HepG2 (cell line): ENCODE results near the gene CACNA1C. TPM values are rescaled to one million over a fixed set of nuclear protein-coding genes. Genes with fewer than 3 reads are reported as not detected.

ENCODE experiments used
- ATAC-seq: fragments of 200-7000 bp; cut with Tn5 transposase; 3 replicates; pipeline ENCODE4 v1.9.1; 2020; ENCODE audit warnings: mild to moderate bottlenecking, moderate library complexity
- BruUV-seq: library from RNA; stranded (reverse); fragments of 400-500 nt; replicated peaks from 2 replicates; lab custom pipeline; 2021; lab: Mats Ljungman, UMichigan
- CTCF ChIA-PET: fragments of 300-600 bp; formaldehyde crosslinking; extraction: SDS; loops from one replicate; lab custom pipeline; 2021; ENCODE audit warnings: low total read pairs, inconsistent platforms, low intra/inter-chr PET ratio; lab: Yijun Ruan, JAX
- POLR2A ChIA-PET: fragments of 350-600 bp; sonication (Branson Sonifier 250); formaldehyde crosslinking; loops from one replicate; lab custom pipeline; 2020; ENCODE audit warnings: antibody characterized with exemption, inconsistent platforms; lab: Yijun Ruan, JAX
- DNase-seq: peaks from one replicate; pipeline ENCODE4 v3.0.0-alpha.2; 2015; ENCODE audit warnings: low spot score
- FAIRE-seq: peaks from 3 replicates; lab custom pipeline; 2011; peaks lifted over from hg19 to GRCh38; lab: Jason Lieb, UNC
- H2AFZ ChIP-seq: one replicate; pipeline ENCODE4 v1.6.1; 2011; ENCODE audit warnings: low read length, inconsistent platforms
- H3K27ac ChIP-seq: fragments of 300-600 bp; 3 replicates; pipeline ENCODE4 v1.8.0; 2011; ENCODE audit warnings: mixed run types, mild to moderate bottlenecking, mixed read lengths, low read length, inconsistent platforms; ENCODE audit not compliant: insufficient read depth; ENCODE audit errors: extremely low read length
- H3K27me3 ChIP-seq, 2 experiments: fragments of 200-600 bp in 1 of 2; 2 replicates in 1 of 2; 3 replicates in 1 of 2; pipeline versions ENCODE4 v1.6.0 to v1.8.0; 2011; ENCODE audit warnings: low read length in 2 of 2, mild to moderate bottlenecking in 2 of 2, moderate library complexity in 2 of 2, inconsistent platforms in 1 of 2; ENCODE audit not compliant: insufficient read depth in 2 of 2, control insufficient read depth in 1 of 2
- H3K36me3 ChIP-seq, 2 experiments: fragments of 200-600 bp in 1 of 2; replicated peaks in 1 of 2; 2 replicates in 1 of 2; 3 replicates in 1 of 2; pipeline versions ENCODE4 v1.5.1 to v1.8.0; 2011; ENCODE audit warnings: low read length in 2 of 2, inconsistent platforms in 1 of 2; ENCODE audit not compliant: insufficient read depth in 2 of 2, control insufficient read depth in 1 of 2
- H3K4me1 ChIP-seq: 2 replicates; pipeline ENCODE4 v1.5.1; 2012; ENCODE audit warnings: low read length, inconsistent platforms; ENCODE audit not compliant: insufficient read depth
- H3K4me2 ChIP-seq: 2 replicates; pipeline ENCODE4 v1.6.0; 2011; ENCODE audit warnings: low read depth, low read length, inconsistent platforms
- H3K4me3 ChIP-seq, 3 experiments: fragments of 200-600 bp in 1 of 3; sonication (generic), shearing (Covaris generic) in 1 of 3; replicated peaks in 1 of 3; 2 replicates each; pipeline ENCODE4 v1.5.1; 2011 to 2016; ENCODE audit warnings: low read length in 3 of 3, inconsistent platforms in 2 of 3, low read depth in 2 of 3, mild to moderate bottlenecking in 2 of 3, control low read depth in 1 of 3, mixed read lengths in 1 of 3; ENCODE audit not compliant: insufficient read depth in 1 of 3
- H3K79me2 ChIP-seq: one replicate; pipeline ENCODE4 v1.6.1; 2011; ENCODE audit warnings: low read length, inconsistent platforms; ENCODE audit not compliant: insufficient read depth
- H3K9ac ChIP-seq: 2 replicates; pipeline ENCODE4 v1.6.0; 2011; ENCODE audit warnings: mild to moderate bottlenecking, low read depth, low read length, inconsistent platforms; ENCODE audit not compliant: insufficient read depth
- H3K9me3 ChIP-seq: 2 replicates; pipeline ENCODE4 v1.5.1; 2012; ENCODE audit warnings: mild to moderate bottlenecking, low read length
- H4K20me1 ChIP-seq: 2 replicates; pipeline ENCODE4 v1.6.0; 2011; ENCODE audit warnings: inconsistent platforms, mild to moderate bottlenecking, low read length, moderate library complexity; ENCODE audit not compliant: insufficient read depth
- ATRX ChIP-seq: sonication (generic); formaldehyde crosslinking; IDR thresholded peaks from 2 replicates; pipeline ENCODE4 v1.4.0; 2020; ENCODE audit warnings: missing genetic modification reagents, borderline replicate concordance
- CCAR2 ChIP-seq: fragments of 200-400 bp; formaldehyde crosslinking; optimal IDR thresholded peaks from 2 replicates; pipeline ENCODE3; 2018; ENCODE audit warnings: low read depth, mild to moderate bottlenecking, low read length, moderate library complexity
- GATAD1 ChIP-seq: IDR thresholded peaks from 2 replicates; pipeline ENCODE4 v1.6.1; 2016; ENCODE audit warnings: missing genetic modification reagents, missing compliant biosample characterization
- JDP2 ChIP-seq: sonication (generic); formaldehyde crosslinking; IDR thresholded peaks from 2 replicates; pipeline ENCODE4 v1.8.1; 2022; ENCODE audit warnings: missing genetic modification reagents, borderline replicate concordance
- MIXL1 ChIP-seq: IDR thresholded peaks from 2 replicates; pipeline ENCODE4 v1.6.1; 2016
- PRPF4 ChIP-seq: fragments of 200-400 bp; formaldehyde crosslinking; IDR thresholded peaks from 2 replicates; pipeline ENCODE4 v1.6.1; 2016; ENCODE audit warnings: low read length, low read depth; ENCODE audit not compliant: poor library complexity, severe bottlenecking
- RARG ChIP-seq: sonication (generic); formaldehyde crosslinking; IDR thresholded peaks from 2 replicates; pipeline ENCODE4 v1.4.0; 2020; ENCODE audit warnings: low read depth, mild to moderate bottlenecking, missing genetic modification reagents
- RXRA ChIP-seq: sonication (generic); formaldehyde crosslinking; IDR thresholded peaks from 2 replicates; pipeline ENCODE4 v1.5.1; 2020; ENCODE audit warnings: missing genetic modification reagents
- SALL1 ChIP-seq: sonication (generic); formaldehyde crosslinking; IDR thresholded peaks from 2 replicates; pipeline ENCODE4 v1.8.0; 2022; ENCODE audit warnings: mild to moderate bottlenecking, missing genetic modification reagents
- SAP130 ChIP-seq: IDR thresholded peaks from 2 replicates; pipeline ENCODE4 v1.6.1; 2016; ENCODE audit warnings: low read depth
- SRF ChIP-seq: IDR thresholded peaks from 2 replicates; pipeline ENCODE4 v1.6.1; 2011; ENCODE audit warnings: mild to moderate bottlenecking, low read depth, low read length, moderate library complexity
- ZFP36 ChIP-seq: fragments of 150-350 bp; IDR thresholded peaks from 2 replicates; pipeline ENCODE4 v1.6.1; 2018; ENCODE audit warnings: borderline replicate concordance, low read length, low read depth; ENCODE audit not compliant: partially characterized antibody
- ZNF232 ChIP-seq: sonication (generic); formaldehyde crosslinking; IDR thresholded peaks from 2 replicates; pipeline ENCODE4 v1.4.0; 2020; ENCODE audit warnings: missing genetic modification reagents, borderline replicate concordance
- ZNF280D ChIP-seq: sonication (generic); formaldehyde crosslinking; IDR thresholded peaks from 2 replicates; pipeline ENCODE4 v1.5.1; 2020; ENCODE audit warnings: mild to moderate bottlenecking, missing genetic modification reagents
- ZNF619 ChIP-seq: sonication (generic); formaldehyde crosslinking; IDR thresholded peaks from 2 replicates; pipeline ENCODE4 v1.4.0; 2020; ENCODE audit warnings: mild to moderate bottlenecking, missing genetic modification reagents
- ZZZ3 ChIP-seq: sonication (generic); formaldehyde crosslinking; IDR thresholded peaks from 2 replicates; pipeline ENCODE4 v1.4.0; 2020; ENCODE audit warnings: missing genetic modification reagents, mild to moderate bottlenecking, borderline replicate concordance
- WGBS: methylation state at CpG from one replicate; pipeline ENCODE4 v1.1.6; 2017; ENCODE audit warnings: low lambda C conversion rate; 5-methylcytosine and 5-hydroxymethylcytosine counted together
- in situ Hi-C: cut with HindIII; loops from 2 replicates; pipeline ENCODE4 v1.10.0; 2017; ENCODE audit warnings: low pct_unique_long_range_greater_than_20kb; ENCODE audit not compliant: extremely low pct_ligation_motif_present
- intact Hi-C: fragments of 100-400 bp; cut with micrococcal nuclease; formaldehyde crosslinking; loops from one replicate; pipeline ENCODE4 v1.10.0; 2022; ENCODE audit not compliant: unreplicated experiment
- polyA plus RNA-seq, 8 experiments: library from polyadenylated mRNA; depleted of rRNA in 3 of 8; stranded (reverse) in 7 of 8; unstranded in 1 of 8; fragments of >200 nt; fragmentation: Illumina TruSeq in 4 of 8; extraction: Trizol in 4 of 8; gene quantifications; 2 replicates each; pipeline versions ENCODE4 v1.2.1 to v1.2.3, GENCODE V29; 2011 to 2016; ENCODE audit warnings: low read depth in 4 of 8, missing spikeins in 1 of 8, mixed read lengths in 1 of 8; ENCODE audit not compliant: insufficient read depth in 1 of 8
- total RNA-seq, 5 experiments: library from RNA; depleted of rRNA; stranded (reverse); fragments of >200 nt; fragmentation: Illumina TruSeq; extraction: Trizol; gene quantifications; 2 replicates each; pipeline ENCODE4 v1.2.3, GENCODE V29; 2016; ENCODE audit warnings: low read depth in 1 of 5

CACNA1C gene
- total and polyA plus RNA-seq, 2 of the 13 experiments (the other 11 are each of a cell fraction or from before 2014, with no cell fraction given) = not detected

- no peak for TF ChIP-seq CCAR2
- no peak for TF ChIP-seq MIXL1 (CRISPR knock-in tag)
- TF ChIP-seq JDP2 = no peak
- no peak for TF ChIP-seq PRPF4
- TF ChIP-seq ZFP36 = no peak
- peak; percentile 77 for TF ChIP-seq SAP130 (CRISPR knock-in tag)
- TF ChIP-seq RARG (CRISPR knock-in tag) = no peak
- TF ChIP-seq SALL1 = peak; percentile 70; the same call in 1 of the 2 replicates
- no peak for TF ChIP-seq ATRX
- TF ChIP-seq ZZZ3 (CRISPR knock-in tag) = no peak
- TF ChIP-seq SRF = no peak
- TF ChIP-seq, all 625 proteins: peak for 115
Observed at GRCh38 chr12:2034633-2035430, 18.0 kb upstream of the CACNA1C start (continued).

- Histone ChIP-seq H4K20me1 (no peaks in the 10 kb centered on the region), H3K4me1 (peaks cover 13% of the 10 kb centered on the region), H3K4me3 (peak overlapping the region; percentile 6 to 65 (median 18); a peak in 5 of 6 replicates), H3K27ac (no peak overlapping the region), H3K4me2 (peak overlapping the region; percentile 65), H3K36me3 (no peaks in the 10 kb centered on the region), H3K27me3 (peaks cover 2 to 58% of the 10 kb centered on the region in 2 experiments; a peak in 4 of 5 replicates), H3K9me3 (no peaks in the 10 kb centered on the region), H3K9ac (no peak overlapping the region), H3K79me2 (no peaks in the 10 kb centered on the region), H2AFZ (no peak overlapping the region)
- 43% methylated on average over 15 of the region's 15 CpGs for WGBS
- no peak for TF ChIP-seq ZNF619 (CRISPR knock-in tag)
- TF ChIP-seq RXRA = no peak
- TF ChIP-seq ZNF232 (CRISPR knock-in tag) = no peak
- no peak for TF ChIP-seq ZNF280D (CRISPR knock-in tag)
- no peak for TF ChIP-seq GATAD1
- FAIRE-seq (no peak), ATAC-seq (peak; percentile 42), DNase-seq (no peak)
- no TSS peak for BruUV-seq
- intact Hi-C loops = loop anchor here (5.0 kb wide), 1 partner anchor 238 kb away; no protein-coding TSS in a partner anchor
- POLR2A ChIA-PET = no interaction called here
- CTCF ChIA-PET = interaction anchor here (1.2 to 1.9 kb wide), 2 partner anchors 96 to 240 kb away, joined by 4 read pairs; no protein-coding TSS in a partner anchor
- in situ Hi-C loops = loop anchor here (10.0 kb wide), 1 partner anchor 231 kb away; no protein-coding TSS in a partner anchor
Observed at GRCh38 chr12:2035431-2036055, 17.2 kb upstream of the CACNA1C start.
